ENCODE results near the gene BRINP1.

BRINP1 gene

GRCh38 chr9:119278171-119278570, 91.1 kb downstream of the BRINP1 start:
- H3K9ac ChIP-seq (ENCODE audit: low read length): no peak overlapping the region
- no peaks in the 10 kb centered on the region for H3F3A ChIP-seq (ENCODE audit: insufficient read depth)
- H3K36me3 ChIP-seq (ENCODE audit: low read length): no peaks in the 10 kb centered on the region
- H3K9me2 ChIP-seq (replicated peaks; ENCODE audit: insufficient read depth, low read length): no peaks in the 10 kb centered on the region
- no peaks in the 10 kb centered on the region for H3K27me3 ChIP-seq (ENCODE audit: low read length)
- no peaks in the 10 kb centered on the region for H3K79me2 ChIP-seq (ENCODE audit: insufficient read depth, low read length)
- no peaks in the 10 kb centered on the region for H3K9me3 ChIP-seq (ENCODE audit: insufficient read depth, low read length)
- H3K4me3 ChIP-seq (ENCODE audit: insufficient read depth, low read length, poor library complexity, severe bottlenecking): no peak overlapping the region
- H2AFZ ChIP-seq (ENCODE audit: low read depth, low read length, severe bottlenecking): no peak overlapping the region
- no peak overlapping the region for H3K4me2 ChIP-seq (ENCODE audit: low read depth, low read length, poor library complexity, severe bottlenecking)
- H3K27ac ChIP-seq (ENCODE audit: low read depth, low read length): no peak overlapping the region
- no peak for TF ChIP-seq EZH2phosphoT487 (conservative IDR thresholded peaks at IDR 0.05; ENCODE audit: low read length)
- TF ChIP-seq CTCF (IDR thresholded peaks at IDR 0.05; ENCODE audit: insufficient read depth, low read length, poor library complexity, severe bottlenecking): no peak
- no peaks in the 10 kb centered on the region for H4K20me1 ChIP-seq (ENCODE audit: low read depth, low read length)

GRCh38 chr9:119273984-119274665, 95.1 kb downstream of the BRINP1 start:
- no peak overlapping the region for H3K4me2 ChIP-seq (ENCODE audit: low read depth, low read length, poor library complexity, severe bottlenecking)
- no peaks in the 10 kb centered on the region for H3K27me3 ChIP-seq (ENCODE audit: low read length)
- H3F3A ChIP-seq (ENCODE audit: insufficient read depth): no peaks in the 10 kb centered on the region
- no peak overlapping the region for H3K9ac ChIP-seq (ENCODE audit: low read length)
- H2AFZ ChIP-seq (ENCODE audit: low read depth, low read length, severe bottlenecking): no peak overlapping the region
- H4K20me1 ChIP-seq (ENCODE audit: low read depth, low read length): no peaks in the 10 kb centered on the region
- H3K4me3 ChIP-seq (ENCODE audit: insufficient read depth, low read length, poor library complexity, severe bottlenecking): no peak overlapping the region
- H3K9me2 ChIP-seq (replicated peaks; ENCODE audit: insufficient read depth, low read length): no peaks in the 10 kb centered on the region
- H3K79me2 ChIP-seq (ENCODE audit: insufficient read depth, low read length): no peaks in the 10 kb centered on the region
- TF ChIP-seq EZH2phosphoT487 (conservative IDR thresholded peaks at IDR 0.05; ENCODE audit: low read length): no peak
- TF ChIP-seq CTCF (IDR thresholded peaks at IDR 0.05; ENCODE audit: insufficient read depth, low read length, poor library complexity, severe bottlenecking): no peak
- H3K27ac ChIP-seq (ENCODE audit: low read depth, low read length): no peak overlapping the region
- H3K9me3 ChIP-seq (ENCODE audit: insufficient read depth, low read length): no peaks in the 10 kb centered on the region
- H3K36me3 ChIP-seq (ENCODE audit: low read length): no peaks in the 10 kb centered on the region

GRCh38 chr9:119273325-119273904, 95.8 kb downstream of the BRINP1 start:
- Histone ChIP-seq H3K9me2 (replicated peaks; ENCODE audit: insufficient read depth, low read length) (no peaks in the 10 kb centered on the region), H3K27me3 (ENCODE audit: low read length) (no peaks in the 10 kb centered on the region), H3K27ac (ENCODE audit: low read depth, low read length) (no peak overlapping the region), H4K20me1 (ENCODE audit: low read depth, low read length) (no peaks in the 10 kb centered on the region), H2AFZ (ENCODE audit: low read depth, low read length, severe bottlenecking) (no peak overlapping the region), H3K4me2 (ENCODE audit: low read depth, low read length, poor library complexity, severe bottlenecking) (no peak overlapping the region), H3K79me2 (ENCODE audit: insufficient read depth, low read length) (no peaks in the 10 kb centered on the region), H3K9me3 (ENCODE audit: insufficient read depth, low read length) (no peaks in the 10 kb centered on the region), H3K4me3 (ENCODE audit: insufficient read depth, low read length, poor library complexity, severe bottlenecking) (no peak overlapping the region), H3K36me3 (ENCODE audit: low read length) (no peaks in the 10 kb centered on the region), H3F3A (ENCODE audit: insufficient read depth) (no peaks in the 10 kb centered on the region), H3K9ac (ENCODE audit: low read length) (no peak overlapping the region)
- TF ChIP-seq CTCF (IDR thresholded peaks at IDR 0.05; ENCODE audit: insufficient read depth, low read length, poor library complexity, severe bottlenecking): no peak
- TF ChIP-seq EZH2phosphoT487 (conservative IDR thresholded peaks at IDR 0.05; ENCODE audit: low read length): no peak
